ENCODE data around the gene CTU2.

DNA sequence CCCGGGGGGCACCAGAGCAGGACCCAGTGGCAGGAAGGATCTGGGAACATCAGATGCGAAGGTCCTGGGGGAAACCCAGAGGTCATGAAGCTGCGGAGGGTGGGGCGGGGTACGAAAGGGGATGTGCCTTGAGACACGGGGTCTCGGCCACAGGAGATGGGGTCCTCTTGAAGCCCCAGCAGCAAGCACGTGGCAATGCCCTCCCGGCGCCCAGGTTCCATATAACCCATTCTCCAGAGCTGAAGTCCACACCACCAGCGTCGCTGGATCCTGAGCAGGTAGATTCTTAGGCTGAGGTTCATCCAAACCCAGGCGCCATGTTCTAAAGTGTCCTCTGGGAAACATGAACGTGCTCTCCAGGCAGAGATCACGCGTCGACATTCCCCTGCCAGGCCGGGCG is 57.8 kb downstream of the CTU2 start:
- TF ChIP-seq, protein P1, sequence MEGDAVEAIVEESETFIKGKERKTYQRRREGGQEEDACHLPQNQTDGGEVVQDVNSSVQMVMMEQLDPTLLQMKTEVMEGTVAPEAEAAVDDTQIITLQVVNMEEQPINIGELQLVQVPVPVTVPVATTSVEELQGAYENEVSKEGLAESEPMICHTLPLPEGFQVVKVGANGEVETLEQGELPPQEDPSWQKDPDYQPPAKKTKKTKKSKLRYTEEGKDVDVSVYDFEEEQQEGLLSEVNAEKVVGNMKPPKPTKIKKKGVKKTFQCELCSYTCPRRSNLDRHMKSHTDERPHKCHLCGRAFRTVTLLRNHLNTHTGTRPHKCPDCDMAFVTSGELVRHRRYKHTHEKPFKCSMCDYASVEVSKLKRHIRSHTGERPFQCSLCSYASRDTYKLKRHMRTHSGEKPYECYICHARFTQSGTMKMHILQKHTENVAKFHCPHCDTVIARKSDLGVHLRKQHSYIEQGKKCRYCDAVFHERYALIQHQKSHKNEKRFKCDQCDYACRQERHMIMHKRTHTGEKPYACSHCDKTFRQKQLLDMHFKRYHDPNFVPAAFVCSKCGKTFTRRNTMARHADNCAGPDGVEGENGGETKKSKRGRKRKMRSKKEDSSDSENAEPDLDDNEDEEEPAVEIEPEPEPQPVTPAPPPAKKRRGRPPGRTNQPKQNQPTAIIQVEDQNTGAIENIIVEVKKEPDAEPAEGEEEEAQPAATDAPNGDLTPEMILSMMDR (IDR thresholded peaks at IDR 0.05), result no peak
- TF ChIP-seq POLR2A (IDR thresholded peaks at IDR 0.05), result no peak
